Activated T-helper 1 cell treated with anti-CD3 and anti-CD28 coated beads, Interleukin-2, amount 50 U/mL, for 16 hours (primary cell): ENCODE measurements around the gene PHAX.
"Not testable (repeated sequence)": the region's sequence is repeated elsewhere in the genome, so short reads cannot be mapped to it uniquely, and the experiment has no call there.

Source experiments
- DNase-seq, 2 donors: peaks; one replicate each; pipeline ENCODE4 v3.0.0-alpha.2; 2020; ENCODE audit warnings: low read depth in 1 of 2, low spot score in 1 of 2

The PHAX gene

GRCh38 chr5:126603402-126603991, 2.8 kb downstream of the PHAX start:
- DNase-seq = no peak

GRCh38 chr5:126605525-126605924, 4.8 kb downstream of the PHAX start:
- DNase-seq = no peak

- no peak for DNase-seq
Observed at GRCh38 chr5:126610160-126610559, 9.4 kb downstream of the PHAX start.

GRCh38 chr5:126610616-126611015, 9.9 kb downstream of the PHAX start:
- no peak for DNase-seq

- no peak for DNase-seq
Observed at GRCh38 chr5:126613941-126614592, 13.3 kb downstream of the PHAX start.

- DNase-seq = no peak
Observed at GRCh38 chr5:126615286-126615685, 14.5 kb downstream of the PHAX start.

- DNase-seq = not testable (repeated sequence)
Observed at GRCh38 chr5:126617603-126618002, 16.9 kb downstream of the PHAX start.

GRCh38 chr5:126619781-126620180, 19.0 kb downstream of the PHAX start:
- DNase-seq = no peak

- no peak for DNase-seq
Observed at GRCh38 chr5:126624534-126624933, 23.8 kb downstream of the PHAX start.

GRCh38 chr5:126628102-126628501, 27.4 kb downstream of the PHAX start:
- no peak for DNase-seq

GRCh38 chr5:126631920-126632319, 31.2 kb downstream of the PHAX start:
- no peak for DNase-seq

- no peak for DNase-seq
Observed at GRCh38 chr5:126633552-126633951, 32.8 kb downstream of the PHAX start.

GRCh38 chr5:126635585-126635984, 34.8 kb downstream of the PHAX start:
- no peak for DNase-seq

- no peak for DNase-seq
Observed at GRCh38 chr5:126636956-126637355, 36.2 kb downstream of the PHAX start.

- no peak for DNase-seq
Observed at GRCh38 chr5:126640866-126641265, 40.1 kb downstream of the PHAX start.

GRCh38 chr5:126641387-126641786, 40.6 kb downstream of the PHAX start:
- no peak for DNase-seq

GRCh38 chr5:126645132-126645531, 44.4 kb downstream of the PHAX start:
- DNase-seq = no peak

- no peak for DNase-seq
Observed at GRCh38 chr5:126647071-126647470, 46.3 kb downstream of the PHAX start.

- no peak for DNase-seq
Observed at GRCh38 chr5:126648471-126648870, 47.7 kb downstream of the PHAX start.

- DNase-seq = not testable (repeated sequence)
Observed at GRCh38 chr5:126649057-126649456, 48.3 kb downstream of the PHAX start.

GRCh38 chr5:126649709-126650108, 49.0 kb downstream of the PHAX start:
- not testable (repeated sequence) for DNase-seq

GRCh38 chr5:126650463-126650862, 49.7 kb downstream of the PHAX start:
- no peak for DNase-seq

GRCh38 chr5:126651013-126651577, 50.3 kb downstream of the PHAX start:
- DNase-seq = no peak
